NCI-H1092 (cell line): ENCODE data around the gene PPP1R15B.

Source experiments
- DNase-seq: peaks from one replicate; lab custom pipeline; 2025; lab: John Stamatoyannopoulos, UW

PPP1R15B gene

DNA sequence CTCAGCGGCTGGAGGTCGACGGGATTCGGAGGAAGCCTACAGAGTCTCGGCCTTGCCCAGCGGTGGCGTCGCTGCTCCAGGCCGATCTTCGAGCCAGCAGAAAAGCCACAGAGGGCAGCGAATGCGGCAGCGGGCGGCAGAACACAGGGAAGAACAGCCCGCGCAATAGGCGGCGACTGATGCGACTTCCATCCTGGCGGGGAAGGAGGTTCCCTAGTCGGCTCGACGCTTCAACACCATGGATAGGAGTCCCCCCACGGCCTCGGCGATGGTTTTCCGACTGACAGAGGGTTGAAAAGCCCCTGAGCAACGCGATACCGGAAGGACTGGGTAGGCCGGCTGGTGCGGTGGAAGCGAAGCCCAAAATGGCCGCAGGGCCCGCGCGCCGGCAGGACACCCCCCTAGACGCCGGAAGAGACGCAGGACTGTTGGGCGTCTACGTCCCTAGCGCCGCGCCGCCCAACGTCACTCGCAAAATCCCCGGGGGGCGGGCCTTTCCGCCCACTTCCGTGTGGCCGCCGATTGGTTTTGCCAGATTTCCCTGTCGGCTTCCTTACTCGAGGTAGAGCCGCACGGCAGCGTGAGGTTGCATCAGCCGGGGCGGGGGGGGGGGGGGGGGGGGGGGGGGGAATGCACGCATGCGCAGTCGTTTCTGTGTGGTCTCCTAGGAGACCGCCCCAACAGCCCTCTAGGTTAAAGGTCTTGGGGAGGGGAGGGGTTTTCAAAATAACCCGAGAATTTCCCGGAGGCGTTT lies at the start of gene PPP1R15B:
PPP1R15B (minus strand) TSS at position 367 of the 754 bp plus-strand sequence. CDS start 406 bp downstream, outside the sequence.
- peak; percentile 99 for DNase-seq

DNA sequence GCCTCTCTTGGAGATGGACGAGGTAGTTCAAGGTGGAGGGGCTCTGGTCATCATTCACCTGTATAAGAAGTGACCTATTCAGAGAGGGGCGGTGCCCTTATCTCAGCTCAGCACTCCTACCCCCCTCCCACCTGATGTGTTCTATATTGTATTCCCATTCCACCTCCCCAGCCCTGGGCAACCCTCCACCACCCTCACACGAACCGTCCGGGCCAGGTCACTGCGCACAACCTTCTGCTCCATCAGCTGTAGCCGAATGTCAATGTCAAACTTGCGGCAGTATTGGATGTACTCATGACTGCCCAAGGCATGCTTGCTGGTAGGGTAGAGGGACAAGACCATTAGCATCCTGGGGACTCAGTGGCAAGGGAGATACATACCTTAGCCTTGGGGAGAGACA lies 48.7 kb upstream of the PPP1R15B start:
- no peak for DNase-seq

DNA sequence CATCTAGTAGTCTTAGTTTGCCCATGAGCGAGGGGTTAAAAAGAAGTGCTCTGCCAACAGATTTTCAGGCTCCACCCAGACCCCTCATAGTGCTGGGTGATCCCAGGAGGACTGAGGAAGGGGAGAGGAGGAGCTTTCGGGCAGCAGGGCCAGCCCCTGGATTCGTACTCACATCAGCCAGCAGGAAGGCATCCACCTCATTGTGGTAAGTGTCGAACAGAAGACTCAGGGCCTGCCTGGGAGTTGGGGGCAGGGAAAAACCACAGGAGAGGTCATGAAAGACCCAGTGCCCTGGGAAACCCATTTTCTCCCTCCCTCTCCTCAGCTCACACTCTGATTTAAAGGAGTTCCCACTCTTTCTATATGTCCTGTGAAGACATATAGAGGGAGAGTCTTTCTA lies 48.1 kb upstream of the PPP1R15B start:
- DNase-seq: no peak

DNA sequence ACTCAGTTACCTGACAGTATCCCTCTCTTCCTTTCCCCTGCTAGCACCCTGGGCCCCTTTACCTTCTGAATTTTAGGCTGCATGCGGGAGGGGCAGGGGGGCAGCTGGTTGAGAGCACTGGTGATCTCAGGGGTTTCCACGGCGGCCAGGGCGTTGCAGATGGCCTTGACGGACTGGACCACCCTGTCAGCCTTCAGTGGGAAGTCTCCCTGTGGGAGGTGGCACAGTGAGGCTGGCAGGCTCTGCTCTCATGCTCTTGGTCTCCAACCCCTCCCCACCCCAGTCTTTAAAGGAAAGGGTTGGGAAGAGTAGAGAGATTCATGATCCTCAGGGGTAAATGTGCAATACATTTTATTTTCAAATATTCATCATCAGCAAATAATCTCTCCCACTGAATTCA lies 46.0 kb upstream of the PPP1R15B start:
- DNase-seq: no peak

DNA sequence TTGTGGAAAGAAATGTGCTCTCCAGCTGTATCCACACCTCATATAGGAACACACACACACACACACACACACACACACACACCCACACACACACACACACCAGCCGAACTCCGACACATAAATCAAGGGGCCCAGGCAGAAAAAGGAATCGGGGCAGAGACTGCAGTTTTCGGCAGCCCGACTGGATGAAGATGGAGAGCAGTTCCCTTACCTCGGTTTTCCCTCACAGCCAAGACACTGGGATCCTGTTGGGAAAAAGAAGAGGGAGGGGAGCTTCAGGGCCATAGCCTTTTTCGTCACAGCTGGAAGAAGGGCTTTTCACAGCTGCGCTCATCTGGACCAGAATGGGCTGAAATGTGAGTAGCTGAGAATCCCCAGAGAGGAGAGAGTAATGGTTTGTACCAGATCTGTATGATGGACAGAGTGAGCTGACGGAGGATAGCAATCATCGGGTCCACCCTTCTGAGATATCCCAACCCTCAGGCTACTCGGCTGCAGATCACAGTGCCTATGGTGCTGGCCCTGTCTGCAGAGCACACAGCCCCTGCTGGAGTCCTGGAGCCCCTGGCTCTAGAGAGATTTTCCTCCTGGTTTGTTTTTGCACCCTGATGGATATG lies 45.3 kb upstream of the PPP1R15B start:
- no peak for DNase-seq

DNA sequence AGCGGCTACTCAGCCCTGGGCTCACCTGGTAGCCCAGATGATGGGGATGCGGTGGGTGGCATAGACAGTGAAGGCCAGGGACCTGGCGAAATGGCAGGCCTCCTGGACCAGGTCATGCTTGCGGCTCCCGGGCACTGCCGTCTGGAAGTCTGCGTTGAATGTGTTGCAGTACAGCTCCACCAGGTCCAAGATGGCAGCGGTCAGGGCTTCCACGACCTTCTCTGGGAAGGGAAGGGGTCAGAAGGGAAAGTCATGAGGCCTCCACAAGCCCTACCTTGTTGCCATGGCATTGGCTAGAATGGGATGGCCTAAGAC lies 44.2 kb upstream of the PPP1R15B start:
- DNase-seq: no peak

DNA sequence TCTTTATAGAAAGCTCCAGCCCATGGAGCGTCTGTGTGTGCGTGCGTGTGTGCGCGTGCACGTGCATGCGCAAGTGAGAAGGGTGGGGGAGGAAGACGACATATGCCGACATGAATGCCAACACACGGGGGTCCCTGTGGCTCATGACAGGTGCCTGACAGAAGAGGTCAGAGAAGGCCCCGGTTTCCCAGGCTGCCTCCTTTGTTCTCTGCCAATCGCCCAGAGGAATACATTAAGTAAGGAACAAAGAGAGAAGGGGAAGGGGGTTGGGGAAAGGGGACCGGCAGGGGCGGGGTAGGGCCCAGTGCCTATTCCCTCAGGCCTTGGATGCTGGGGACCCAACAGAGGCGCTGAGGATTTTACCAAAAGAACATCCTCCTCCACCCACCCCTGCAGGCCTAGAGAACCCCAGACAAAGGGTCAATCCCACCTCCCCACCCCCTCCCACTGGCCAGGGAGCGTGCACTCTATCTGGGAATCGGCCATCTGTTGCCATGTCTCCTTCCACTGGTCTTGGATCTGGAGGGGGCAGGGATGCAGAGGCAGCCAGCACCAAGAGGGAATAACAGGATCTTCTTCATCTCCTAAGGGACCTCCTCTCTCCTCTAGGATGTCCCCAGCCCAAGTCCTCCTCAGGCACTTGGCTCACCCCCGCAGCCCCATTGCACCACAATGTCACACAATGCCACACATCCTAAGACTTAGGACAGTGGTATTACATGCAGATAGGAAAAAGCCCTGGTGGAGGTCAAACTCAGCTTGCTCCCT lies 43.6 kb upstream of the PPP1R15B start:
- DNase-seq: no peak

DNA sequence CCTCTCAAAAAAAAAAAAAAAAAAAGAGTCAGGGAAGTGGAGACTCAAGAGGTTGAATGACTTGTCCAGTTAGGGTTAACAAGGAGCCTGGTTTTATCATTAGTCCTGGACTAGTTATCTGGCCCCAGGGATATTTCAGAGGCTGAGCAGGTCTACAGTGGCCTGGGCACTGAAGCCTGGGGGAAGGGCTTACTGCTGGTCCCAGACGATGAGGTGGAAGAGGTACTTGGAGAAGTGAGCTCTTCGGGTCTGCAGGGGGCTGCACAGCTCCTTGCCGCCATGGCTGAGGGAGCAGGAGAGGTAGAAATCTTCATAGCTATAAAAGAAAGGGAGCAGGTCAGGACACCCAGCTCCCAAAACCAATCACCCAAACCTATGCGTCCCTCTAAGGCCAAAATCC lies 42.9 kb upstream of the PPP1R15B start:
- no peak for DNase-seq

DNA sequence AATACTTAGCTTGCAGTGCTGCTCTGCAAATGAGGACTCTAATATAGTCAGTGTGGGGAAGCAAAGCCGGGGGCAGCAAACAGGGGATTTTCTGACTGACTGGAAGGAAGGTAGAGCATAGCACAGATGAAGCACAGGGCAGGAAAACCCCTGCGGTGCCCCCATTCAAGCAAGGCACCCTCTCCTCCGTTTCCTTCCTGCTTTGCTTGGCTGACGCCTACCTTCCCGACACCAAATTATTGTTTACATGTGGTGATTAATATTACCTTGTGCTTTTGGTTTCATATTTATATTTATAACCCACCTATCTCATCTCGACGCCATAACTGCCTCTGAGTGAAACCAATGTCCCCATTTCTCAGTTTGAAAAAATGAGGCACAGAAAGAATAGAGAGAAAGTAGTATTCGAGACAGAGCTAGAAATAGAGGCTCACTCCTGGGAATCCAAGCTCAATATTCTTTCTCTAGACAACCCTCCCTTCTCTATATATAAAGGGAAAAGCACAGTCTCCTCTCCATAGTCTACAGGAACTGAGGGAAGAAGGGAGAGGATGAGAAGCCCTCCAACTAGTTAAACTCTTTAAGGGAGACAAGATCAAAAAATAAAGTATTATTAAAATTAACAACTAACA lies 41.6 kb upstream of the PPP1R15B start:
- DNase-seq: no peak

DNA sequence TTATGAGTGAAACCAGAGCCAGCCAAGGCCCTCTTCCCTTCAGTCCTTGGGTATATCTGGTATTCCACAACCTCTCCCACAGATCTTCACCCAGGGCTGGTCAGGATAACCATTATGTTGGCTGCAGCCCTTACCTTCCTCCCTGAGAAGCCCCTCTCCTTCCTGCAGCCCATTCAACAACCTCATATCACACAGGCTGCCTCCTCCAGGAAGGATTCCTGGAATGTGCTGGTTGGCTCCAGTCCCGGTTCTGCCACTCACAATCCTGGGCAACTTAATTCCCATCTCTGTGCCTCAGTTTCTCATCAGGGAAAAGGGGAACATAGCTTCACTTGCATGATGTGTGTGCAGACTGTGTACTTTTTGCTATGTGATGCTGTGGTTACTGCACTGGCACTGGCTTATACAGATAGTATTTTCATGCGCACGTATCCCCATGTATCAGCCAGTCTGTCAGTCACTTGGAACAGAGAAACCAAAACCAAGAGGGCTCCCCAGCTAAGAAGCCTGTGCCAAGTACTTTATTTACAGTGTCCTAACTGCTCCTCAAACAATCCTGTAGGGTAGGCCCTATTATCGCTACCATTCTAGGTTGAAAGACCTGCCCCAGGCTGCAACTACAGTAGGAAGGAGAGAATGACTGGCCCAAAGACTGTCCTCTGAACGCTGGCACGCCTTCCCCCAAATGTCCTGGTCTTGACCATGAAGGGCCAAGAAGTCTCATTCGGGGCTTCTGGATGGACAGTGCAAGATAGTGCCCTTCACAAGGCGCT lies 39.9 kb upstream of the PPP1R15B start:
- DNase-seq: no peak

DNA sequence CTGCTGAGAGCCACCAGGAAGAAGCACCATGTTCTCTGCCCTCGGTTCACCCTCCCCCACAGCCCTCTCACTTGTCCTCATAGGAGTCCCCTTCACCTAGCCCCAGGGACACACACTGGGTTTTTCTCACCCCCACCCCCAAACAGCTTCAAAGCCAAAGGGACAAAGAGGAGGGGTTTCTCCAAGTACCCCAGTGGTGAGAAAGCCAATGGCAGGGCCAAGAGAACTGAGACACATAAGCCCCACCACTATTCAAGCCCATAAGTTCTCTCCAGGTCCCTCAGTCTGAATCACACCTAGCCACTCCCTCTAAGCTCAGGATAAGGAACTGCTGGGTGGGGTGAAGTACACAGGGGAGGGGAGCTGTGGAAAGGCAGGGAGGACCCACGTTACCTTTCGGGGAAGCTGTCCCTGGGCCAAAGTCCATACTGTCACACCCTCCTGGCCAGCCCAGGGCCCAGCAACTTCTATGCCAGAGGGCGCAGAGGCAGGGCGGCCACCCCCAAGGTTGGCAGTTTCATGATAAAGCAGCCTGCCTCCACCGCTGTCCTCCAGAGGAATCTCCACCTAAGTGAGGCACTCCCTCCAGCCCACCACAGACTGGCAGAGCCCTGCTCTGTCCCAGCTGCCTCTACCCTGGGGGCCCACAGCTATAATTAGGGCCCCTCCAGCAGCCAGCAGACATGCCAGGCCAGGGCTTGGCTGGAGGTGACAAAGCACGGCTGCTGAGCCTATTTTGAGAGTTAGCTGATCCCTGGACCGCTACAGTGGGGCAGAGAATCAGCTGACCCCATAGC lies 39.0 kb upstream of the PPP1R15B start:
- no peak for DNase-seq

DNA sequence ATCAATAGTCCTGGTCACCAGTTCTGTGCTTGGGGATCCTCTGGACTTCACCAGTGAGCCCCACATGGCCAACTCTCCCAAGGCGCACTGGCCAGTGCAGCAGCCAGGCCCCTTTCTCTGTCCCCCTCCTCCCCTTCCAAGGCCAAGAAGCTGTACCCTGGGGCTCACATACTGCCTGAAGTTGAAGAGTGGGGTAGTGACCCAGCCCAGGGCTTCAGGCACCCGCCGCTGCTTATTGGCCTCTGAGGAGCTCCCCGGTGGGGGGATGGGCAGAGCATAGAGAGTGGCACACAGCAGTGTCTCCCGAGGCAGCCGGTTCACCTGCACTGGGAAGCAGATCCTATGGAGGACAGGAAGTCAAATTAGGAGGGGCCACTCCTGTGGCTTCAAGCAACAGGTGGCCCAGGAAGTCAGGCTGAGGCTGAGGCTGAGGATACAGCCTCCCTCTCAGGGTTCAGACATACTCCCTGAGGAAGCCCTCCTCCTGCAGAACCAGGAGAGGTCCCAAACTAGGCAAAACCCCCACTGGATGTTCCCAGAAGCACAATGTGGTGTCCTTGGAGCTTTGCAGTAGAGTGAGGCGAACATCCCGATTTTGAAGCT lies 38.2 kb upstream of the PPP1R15B start:
- no peak for DNase-seq

DNA sequence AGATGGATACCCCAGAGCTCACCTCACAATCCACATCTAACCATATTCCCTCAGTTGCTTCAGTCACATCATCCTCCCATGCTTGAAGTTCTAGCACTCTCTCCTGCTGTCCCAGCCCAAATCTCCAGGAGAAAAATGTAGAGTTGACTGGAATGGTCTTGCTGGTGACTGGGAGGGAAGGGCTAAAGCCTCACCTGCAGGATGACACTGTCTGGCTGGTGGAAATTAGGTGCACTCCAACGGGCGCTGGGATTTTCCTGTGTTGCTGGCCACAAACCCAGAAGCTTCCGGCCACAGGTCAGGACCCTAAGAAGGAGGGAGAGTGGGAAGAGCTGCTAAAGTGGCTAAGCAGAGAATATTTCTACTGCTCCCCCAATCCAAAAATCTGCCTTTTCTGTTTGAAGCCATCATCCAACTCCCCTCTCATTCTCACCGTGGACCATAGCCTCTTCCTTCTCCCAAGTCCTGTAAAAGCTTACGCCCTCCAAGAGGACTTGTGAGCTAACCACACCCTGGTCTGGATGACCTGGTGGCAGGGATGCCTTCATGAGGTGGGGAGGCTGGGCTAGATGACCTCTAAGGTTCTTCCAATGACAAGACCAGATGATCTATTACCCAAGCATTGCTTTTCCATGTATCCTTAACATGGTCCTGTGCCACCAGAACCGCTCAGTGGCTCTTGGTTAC lies 37.5 kb upstream of the PPP1R15B start:
- no peak for DNase-seq

DNA sequence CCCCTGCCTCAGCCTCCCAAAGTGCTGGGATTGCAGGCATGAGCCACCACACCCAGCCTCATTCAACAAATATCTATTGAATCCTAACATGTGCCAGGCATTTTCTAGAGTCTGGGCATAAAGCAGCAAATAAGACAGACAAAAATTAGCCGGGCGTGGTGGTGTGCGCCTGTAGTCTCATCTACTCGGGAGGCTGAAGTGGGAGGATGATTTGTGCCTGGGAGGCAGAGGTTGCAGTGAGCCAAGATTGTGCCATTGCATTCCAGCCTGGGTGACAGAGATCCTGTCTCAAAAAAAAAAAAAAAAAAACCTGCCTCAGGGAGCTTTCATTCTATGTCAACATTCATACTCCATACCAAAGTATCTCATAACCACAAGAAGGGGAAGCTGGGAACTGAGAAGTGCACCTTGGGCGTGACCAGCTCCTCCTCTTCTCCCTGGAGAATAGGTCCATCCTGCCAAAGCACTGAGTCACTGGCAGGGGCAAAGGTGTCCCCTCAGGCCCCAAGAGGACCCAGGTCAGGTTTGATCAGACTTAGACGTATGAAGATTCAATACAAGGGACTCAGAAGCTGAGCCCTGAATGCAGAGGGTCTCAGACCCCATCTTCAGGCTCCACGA lies 36.8 kb upstream of the PPP1R15B start:
- DNase-seq: no peak

DNA sequence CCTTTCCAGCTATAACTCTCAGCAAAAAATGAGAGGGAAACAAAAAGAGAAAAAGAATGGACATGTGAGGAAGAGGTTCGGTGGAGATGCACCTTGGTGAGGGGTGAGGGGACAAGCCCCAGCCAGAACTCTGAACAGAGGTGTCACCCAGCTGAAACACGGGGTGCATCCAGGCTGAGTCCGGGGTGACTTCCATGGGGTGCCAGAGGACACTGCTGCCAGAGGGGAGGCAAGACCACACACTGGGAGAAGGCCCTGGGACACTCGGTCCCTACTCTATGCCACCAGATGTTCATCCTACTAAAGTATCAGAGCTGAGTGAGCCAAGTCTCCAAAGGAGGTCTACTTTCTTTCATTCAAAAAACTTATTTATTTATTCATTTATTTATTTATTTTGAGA lies 36.1 kb upstream of the PPP1R15B start:
- no peak for DNase-seq

DNA sequence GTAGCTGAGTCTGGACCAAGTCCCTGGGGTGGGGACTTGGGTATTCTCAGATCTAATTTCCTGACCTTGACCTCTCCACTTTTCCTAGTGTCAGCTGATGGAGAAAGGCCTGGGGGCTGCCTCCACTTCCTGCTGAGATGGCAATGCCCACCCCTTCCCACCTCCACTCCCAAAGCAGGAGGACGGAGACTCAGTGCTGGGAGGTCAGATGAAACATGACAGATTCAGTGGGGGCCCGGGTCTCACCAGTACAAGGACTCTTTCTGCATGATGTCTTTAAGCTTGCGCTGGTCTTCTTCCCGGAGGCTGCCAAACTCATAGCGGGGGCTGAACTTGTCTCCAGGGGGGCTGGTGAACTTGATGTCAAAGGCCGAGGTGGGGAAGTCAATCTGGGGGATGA lies 35.6 kb upstream of the PPP1R15B start:
- DNase-seq: no peak

DNA sequence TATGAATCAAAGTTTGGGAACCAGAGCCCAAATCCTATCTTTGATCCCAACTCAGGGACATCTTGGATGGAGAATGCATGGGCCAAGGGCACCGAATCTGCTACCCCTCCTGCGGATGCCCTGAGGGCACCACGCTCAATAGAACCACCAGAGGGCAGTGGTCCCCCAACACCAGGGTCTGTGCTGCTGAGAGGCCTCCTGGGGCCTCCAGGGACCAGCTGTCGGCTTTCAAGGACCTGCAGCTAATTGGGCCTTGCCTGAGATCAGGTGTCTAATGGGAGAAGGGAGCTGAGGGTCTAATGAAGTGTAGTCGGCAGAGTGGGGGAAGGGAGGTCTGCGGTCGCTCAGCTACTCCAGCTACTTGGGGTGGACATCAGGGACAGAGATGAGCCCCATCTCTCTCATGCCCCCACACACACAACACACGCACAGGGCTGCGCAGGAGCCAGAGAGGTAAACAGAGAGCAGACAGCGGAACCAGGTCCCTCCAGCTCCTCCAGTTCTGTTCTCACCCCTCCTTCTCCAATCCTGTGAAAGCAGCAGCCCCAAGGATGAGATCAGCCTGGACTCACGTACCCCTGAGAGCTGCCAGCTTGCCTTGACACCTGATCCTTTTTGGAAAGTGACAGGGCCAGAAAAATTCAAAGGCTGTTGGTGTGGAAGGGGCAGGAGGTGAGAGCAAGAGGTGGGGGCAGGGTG lies 34.9 kb upstream of the PPP1R15B start:
- peak; percentile 97 for DNase-seq

DNA sequence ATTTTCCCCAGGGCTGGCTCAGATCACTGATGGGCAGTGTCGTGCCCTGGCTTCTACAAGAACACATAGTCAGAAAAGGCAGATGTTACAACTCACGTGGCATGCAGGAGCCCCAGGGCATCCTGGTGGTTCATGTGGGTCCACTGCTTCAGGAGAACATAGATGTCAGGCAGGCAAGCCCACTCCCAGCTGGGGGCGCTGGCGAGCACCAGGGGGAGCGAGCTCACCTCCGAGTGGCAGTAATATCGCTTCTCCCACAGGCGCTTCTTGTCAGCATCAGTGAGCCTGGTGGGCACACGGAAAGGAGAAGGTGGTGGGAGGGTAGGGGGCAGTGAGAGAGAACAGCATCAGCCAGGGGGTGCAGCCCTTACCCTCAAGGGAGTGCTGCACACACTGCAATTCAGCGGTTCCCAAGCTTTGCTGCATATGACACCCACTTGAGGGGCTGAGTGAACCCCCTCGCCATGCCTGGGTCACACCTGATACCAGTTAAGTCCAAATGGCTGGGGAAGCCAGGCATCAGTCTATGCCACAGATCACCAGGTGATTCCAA lies 34.3 kb upstream of the PPP1R15B start:
- no peak for DNase-seq
